NCI-H2029 (cell line): Measurements from ENCODE around the gene PKD1L1.
"Not testable (repeated sequence)": the region's sequence is repeated elsewhere in the genome, so short reads cannot be mapped to it uniquely, and the experiment has no call there.

Experiments
- DNase-seq: peaks from one replicate; lab custom pipeline; 2025; lab: John Stamatoyannopoulos, UW

Gene PKD1L1

GRCh38 chr7:47937065-47937687 lies 11.1 kb downstream of the PKD1L1 start:
- DNase-seq, result no peak

- DNase-seq, result no peak
Observed at GRCh38 chr7:47936323-47936722, 11.9 kb downstream of the PKD1L1 start.

GRCh38 chr7:47935336-47935735 lies 12.9 kb downstream of the PKD1L1 start:
- no peak for DNase-seq

GRCh38 chr7:47934831-47935230 lies 13.4 kb downstream of the PKD1L1 start:
- DNase-seq, result no peak

- DNase-seq, result no peak
Observed at GRCh38 chr7:47933215-47933614, 15.1 kb downstream of the PKD1L1 start.

- DNase-seq, result no peak
Observed at GRCh38 chr7:47932466-47933037, 15.7 kb downstream of the PKD1L1 start.

GRCh38 chr7:47932016-47932415 lies 16.2 kb downstream of the PKD1L1 start:
- DNase-seq, result no peak

- no peak for DNase-seq
Observed at GRCh38 chr7:47931005-47932004, 17.0 kb downstream of the PKD1L1 start.

- DNase-seq, result no peak
Observed at GRCh38 chr7:47924266-47924665, 24.0 kb downstream of the PKD1L1 start.

- not testable (repeated sequence) for DNase-seq
Observed at GRCh38 chr7:47923081-47923875, 25.0 kb downstream of the PKD1L1 start.

- not testable (repeated sequence) for DNase-seq
Observed at GRCh38 chr7:47916514-47916913, 31.8 kb downstream of the PKD1L1 start.

- no peak for DNase-seq
Observed at GRCh38 chr7:47915616-47915976, 32.7 kb downstream of the PKD1L1 start.

GRCh38 chr7:47914717-47915615 lies 33.3 kb downstream of the PKD1L1 start:
- no peak for DNase-seq

GRCh38 chr7:47912332-47912731 lies 35.9 kb downstream of the PKD1L1 start:
- DNase-seq, result no peak

GRCh38 chr7:47908720-47909119 lies 39.5 kb downstream of the PKD1L1 start:
- DNase-seq, result no peak

GRCh38 chr7:47907981-47908616 lies 40.2 kb downstream of the PKD1L1 start:
- DNase-seq, result no peak

GRCh38 chr7:47906883-47907282 lies 41.4 kb downstream of the PKD1L1 start:
- no peak for DNase-seq

- no peak for DNase-seq
Observed at GRCh38 chr7:47905076-47905920, 43.0 kb downstream of the PKD1L1 start.

GRCh38 chr7:47902013-47902412 lies 46.3 kb downstream of the PKD1L1 start:
- no peak for DNase-seq

GRCh38 chr7:47901542-47901941 lies 46.7 kb downstream of the PKD1L1 start:
- DNase-seq, result no peak
